T47D (cell line): ENCODE results near the gene RPS15.
A peak's percentile ranks its signal among the peaks of the same experiment; 100 is the strongest.

Experiments
- DNase-seq, 2 experiments: peaks; one replicate each; pipeline versions ENCODE4 v3.0.0 to v3.0.0-alpha.2; 2011 to 2012; ENCODE audit warnings: low read depth in 1 of 2, low spot score in 1 of 2
- JUND ChIP-seq: IDR thresholded peaks from 2 replicates; pipeline ENCODE4 v1.6.1; 2012; ENCODE audit warnings: low read depth
- in situ Hi-C: cut with HindIII; loops from 2 replicates; pipeline ENCODE4 v1.10.0; 2016; ENCODE audit warnings: low sequenced_read_pairs, low pct_unique_long_range_greater_than_20kb

RPS15 gene

DNA sequence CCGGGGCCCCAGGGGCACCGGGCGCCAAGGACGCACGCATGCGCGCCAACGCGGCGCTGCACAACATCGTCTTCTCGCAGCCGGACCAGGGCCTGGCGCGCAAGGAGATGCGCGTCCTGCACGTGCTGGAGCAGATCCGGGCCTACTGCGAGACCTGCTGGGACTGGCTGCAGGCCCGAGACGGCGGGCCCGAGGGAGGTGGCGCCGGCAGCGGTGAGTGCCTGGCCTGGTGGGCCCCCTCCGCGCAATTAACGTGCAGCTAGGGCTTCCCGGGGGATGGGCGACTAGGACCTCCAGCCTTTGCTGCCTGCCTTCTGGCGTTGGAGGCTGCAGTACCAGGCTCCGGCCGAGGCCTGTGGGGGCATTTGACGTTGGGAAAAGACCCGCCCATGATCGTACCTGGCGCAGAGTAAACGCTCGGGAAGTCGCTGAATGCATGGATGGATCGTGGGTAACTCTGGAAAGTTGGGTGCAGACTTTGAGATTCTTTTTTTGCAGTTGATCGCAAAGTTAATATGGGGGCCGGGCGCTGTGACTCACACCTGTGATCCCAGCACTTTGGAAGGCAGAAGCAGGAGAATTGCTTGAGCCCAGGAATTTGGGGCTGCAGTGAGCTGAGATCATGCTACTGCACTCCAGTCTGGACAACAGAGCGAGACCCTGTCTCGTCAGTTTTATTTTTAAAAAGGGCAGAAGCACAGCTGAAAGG, 19.0 kb downstream of the RPS15 start:
- no peak for TF ChIP-seq JUND
- no peak for DNase-seq
- in situ Hi-C loops, result no loop called here

DNA sequence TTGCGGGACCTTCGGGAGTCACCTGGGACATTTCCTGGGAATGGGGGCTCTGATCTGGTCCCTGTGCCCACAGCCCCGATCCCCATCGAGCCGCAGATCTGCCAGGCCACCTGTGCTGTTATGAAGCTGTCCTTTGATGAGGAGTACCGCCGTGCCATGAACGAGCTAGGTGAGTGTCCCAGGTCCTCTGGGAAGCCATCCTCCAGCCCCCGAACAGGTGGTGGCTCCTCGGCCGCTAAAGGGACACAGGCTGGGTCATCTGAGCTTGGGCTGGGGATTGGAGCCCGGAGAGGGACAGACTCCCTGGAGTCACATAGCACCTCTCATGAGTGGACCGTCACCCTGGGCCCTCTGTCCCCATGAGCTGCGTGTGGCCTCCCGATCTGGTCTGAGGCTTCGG, 19.7 kb downstream of the RPS15 start:
- in situ Hi-C loops, result no loop called here
- DNase-seq, result no peak
- TF ChIP-seq JUND, result no peak

DNA sequence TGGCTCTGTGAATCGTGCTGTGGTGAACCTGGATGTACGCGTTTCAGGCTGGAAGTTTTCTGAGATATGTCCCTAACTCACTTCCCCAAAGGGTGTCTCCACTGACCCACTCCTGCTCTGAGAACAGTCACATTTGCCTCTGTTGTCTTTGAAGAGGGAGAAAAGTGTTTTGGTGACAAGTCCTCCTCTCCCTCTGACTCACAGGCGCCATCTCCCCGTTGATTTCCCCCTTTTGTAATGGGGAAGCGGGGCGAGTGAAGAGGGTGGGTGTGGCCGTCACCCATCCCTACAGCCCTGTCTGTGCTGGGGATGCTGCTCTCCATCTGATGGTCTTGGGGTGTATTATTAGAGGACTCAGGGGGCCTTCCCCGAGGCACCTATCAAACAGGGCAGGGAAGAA, 21.3 kb downstream of the RPS15 start:
- no peak for DNase-seq
- in situ Hi-C loops, result no loop called here
- no peak for TF ChIP-seq JUND

GRCh38 chr19:1460033-1460995, 22.1 kb downstream of the RPS15 start:
- TF ChIP-seq JUND, result no peak
- in situ Hi-C loops, result no loop called here
- DNase-seq, result no peak

DNA sequence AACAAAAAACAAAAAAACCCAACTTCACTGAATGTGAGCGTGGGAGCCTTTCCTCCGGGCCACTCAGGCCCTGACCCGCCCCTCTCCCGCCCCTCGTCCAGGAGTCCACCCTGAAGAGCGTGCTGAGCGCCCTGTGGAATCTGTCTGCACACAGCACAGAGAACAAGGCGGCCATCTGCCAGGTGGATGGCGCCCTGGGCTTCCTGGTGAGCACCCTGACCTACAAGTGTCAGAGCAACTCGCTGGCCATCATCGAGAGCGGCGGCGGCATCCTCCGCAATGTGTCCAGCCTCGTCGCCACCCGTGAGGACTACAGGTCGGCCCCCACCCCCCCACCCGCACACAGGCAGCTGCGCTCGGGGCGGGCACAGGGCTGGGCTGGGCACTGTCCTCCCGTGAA, 23.7 kb downstream of the RPS15 start:
- in situ Hi-C loops, result no loop called here
- no peak for TF ChIP-seq JUND
- no peak for DNase-seq

DNA sequence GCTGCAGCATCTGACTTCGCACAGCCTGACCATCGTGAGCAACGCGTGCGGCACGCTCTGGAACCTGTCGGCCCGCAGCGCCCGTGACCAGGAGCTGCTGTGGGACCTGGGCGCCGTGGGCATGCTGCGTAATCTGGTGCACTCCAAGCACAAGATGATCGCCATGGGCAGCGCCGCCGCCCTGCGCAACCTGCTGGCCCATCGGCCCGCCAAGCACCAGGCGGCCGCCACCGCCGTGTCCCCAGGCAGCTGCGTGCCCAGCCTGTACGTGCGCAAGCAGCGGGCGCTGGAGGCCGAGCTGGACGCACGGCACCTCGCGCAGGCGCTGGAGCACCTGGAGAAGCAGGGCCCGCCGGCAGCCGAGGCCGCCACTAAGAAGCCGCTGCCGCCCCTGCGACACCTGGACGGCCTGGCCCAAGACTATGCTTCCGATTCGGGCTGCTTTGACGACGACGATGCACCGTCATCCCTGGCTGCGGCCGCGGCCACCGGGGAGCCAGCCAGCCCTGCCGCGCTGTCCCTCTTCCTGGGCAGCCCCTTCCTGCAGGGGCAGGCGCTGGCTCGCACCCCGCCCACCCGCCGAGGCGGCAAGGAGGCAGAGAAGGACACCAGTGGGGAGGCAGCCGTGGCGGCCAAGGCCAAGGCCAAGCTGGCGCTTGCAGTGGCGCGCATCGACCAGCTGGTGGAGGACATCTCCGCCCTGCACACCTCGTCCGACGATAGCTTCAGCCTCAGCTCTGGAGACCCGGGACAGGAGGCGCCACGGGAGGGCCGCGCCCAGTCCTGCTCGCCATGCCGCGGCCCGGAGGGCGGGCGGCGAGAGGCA, 27.2 kb downstream of the RPS15 start:
- DNase-seq, result no peak
- in situ Hi-C loops, result no loop called here
- TF ChIP-seq JUND, result no peak

GRCh38 chr19:1466018-1466460, 27.8 kb downstream of the RPS15 start:
- in situ Hi-C loops, result no loop called here
- TF ChIP-seq JUND, result no peak
- DNase-seq, result no peak

DNA sequence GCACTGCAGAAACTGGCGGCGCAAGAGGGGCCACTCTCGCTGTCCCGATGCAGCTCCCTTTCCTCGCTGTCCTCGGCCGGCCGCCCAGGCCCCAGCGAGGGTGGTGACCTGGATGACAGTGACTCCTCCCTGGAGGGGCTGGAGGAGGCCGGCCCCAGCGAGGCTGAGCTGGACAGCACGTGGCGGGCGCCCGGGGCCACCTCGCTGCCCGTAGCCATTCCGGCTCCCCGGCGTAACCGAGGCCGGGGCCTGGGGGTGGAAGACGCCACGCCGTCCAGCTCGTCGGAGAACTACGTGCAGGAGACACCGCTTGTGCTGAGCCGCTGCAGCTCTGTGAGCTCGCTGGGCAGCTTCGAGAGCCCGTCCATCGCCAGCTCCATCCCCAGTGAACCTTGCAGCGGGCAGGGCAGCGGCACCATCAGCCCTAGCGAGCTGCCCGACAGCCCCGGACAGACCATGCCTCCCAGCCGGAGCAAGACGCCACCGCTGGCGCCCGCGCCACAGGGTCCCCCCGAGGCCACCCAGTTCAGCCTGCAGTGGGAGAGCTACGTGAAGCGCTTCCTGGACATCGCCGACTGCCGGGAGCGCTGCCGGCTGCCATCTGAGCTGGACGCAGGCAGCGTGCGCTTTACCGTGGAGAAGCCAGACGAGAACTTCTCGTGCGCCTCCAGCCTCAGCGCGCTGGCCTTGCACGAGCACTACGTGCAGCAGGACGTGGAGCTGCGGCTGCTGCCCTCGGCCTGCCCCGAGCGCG, 28.4 kb downstream of the RPS15 start:
- no peak for TF ChIP-seq JUND
- DNase-seq, result no peak
- in situ Hi-C loops, result no loop called here

GRCh38 chr19:1467215-1467489, 29.0 kb downstream of the RPS15 start:
- in situ Hi-C loops, result no loop called here
- DNase-seq, result no peak
- TF ChIP-seq JUND, result no peak

- in situ Hi-C loops, result no loop called here
- DNase-seq, result no peak
- TF ChIP-seq JUND, result no peak
These were observed 29.5 kb downstream of the RPS15 start for GRCh38 chr19:1467490-1468273.

- DNase-seq, result no peak
- in situ Hi-C loops, result no loop called here
- no peak for TF ChIP-seq JUND
These were observed 30.2 kb downstream of the RPS15 start for GRCh38 chr19:1468274-1468820.

- in situ Hi-C loops, result no loop called here
- DNase-seq, result peak; percentile 58 to 75
These were observed 30.6 kb downstream of the RPS15 start for GRCh38 chr19:1468821-1469254.

More at GRCh38 chr19:1468821-1469254, 30.6 kb downstream of the RPS15 start:
- no peak for TF ChIP-seq JUND
